ENCODE results near the gene KIZ.
A peak's percentile ranks its signal among the peaks of the same experiment; 100 is the strongest.

KIZ gene

GRCh38 chr20:21181028-21181427 is 55.1 kb downstream of the KIZ start:
- DNase-seq, result no peak

- DNase-seq, result no peak
These were observed 57.1 kb downstream of the KIZ start for GRCh38 chr20:21182832-21183563.

GRCh38 chr20:21183722-21184121 is 57.8 kb downstream of the KIZ start:
- DNase-seq, result no peak

- DNase-seq, result no peak
These were observed 58.9 kb downstream of the KIZ start for GRCh38 chr20:21184819-21185218.

- DNase-seq, result no peak
These were observed 60.0 kb downstream of the KIZ start for GRCh38 chr20:21185849-21186248.

- peak; percentile 16 for DNase-seq
These were observed 64.1 kb downstream of the KIZ start for GRCh38 chr20:21189761-21190523.

GRCh38 chr20:21190869-21191268 is 65.0 kb downstream of the KIZ start:
- DNase-seq, result no peak

GRCh38 chr20:21191839-21192238 is 66.0 kb downstream of the KIZ start:
- DNase-seq, result no peak

GRCh38 chr20:21202259-21202658 is 76.4 kb downstream of the KIZ start:
- DNase-seq, result no peak

GRCh38 chr20:21203088-21203656 is 77.3 kb downstream of the KIZ start:
- DNase-seq, result no peak

GRCh38 chr20:21206584-21206983 is 80.7 kb downstream of the KIZ start:
- DNase-seq, result no peak

GRCh38 chr20:21208999-21209398 is 83.1 kb downstream of the KIZ start:
- no peak for DNase-seq

- no peak for DNase-seq
These were observed 83.8 kb downstream of the KIZ start for GRCh38 chr20:21209668-21210067.

- no peak for DNase-seq
These were observed 87.8 kb downstream of the KIZ start for GRCh38 chr20:21213691-21214090.

GRCh38 chr20:21214431-21214830 is 88.5 kb downstream of the KIZ start:
- DNase-seq, result no peak

GRCh38 chr20:21219686-21220085 is 93.8 kb downstream of the KIZ start:
- DNase-seq, result no peak

GRCh38 chr20:21224217-21224616 is 98.3 kb downstream of the KIZ start:
- no peak for DNase-seq

GRCh38 chr20:21225215-21225947 is 99.5 kb downstream of the KIZ start:
- no peak for DNase-seq

- no peak for DNase-seq
These were observed 102.6 kb downstream of the KIZ start for GRCh38 chr20:21228511-21228910.

GRCh38 chr20:21229163-21229562 is 103.3 kb downstream of the KIZ start:
- DNase-seq, result no peak

- no peak for DNase-seq
These were observed 104.3 kb downstream of the KIZ start for GRCh38 chr20:21230220-21230619.

- no peak for DNase-seq
These were observed 104.8 kb downstream of the KIZ start for GRCh38 chr20:21230686-21231085.

- DNase-seq, result no peak
These were observed 106.8 kb downstream of the KIZ start for GRCh38 chr20:21232546-21233280.

Data from midbrain (tissue), 1 donor.